NCI-H526 treated with DMSO at 0.1 percent for 48 hours (cell line): Measurements from ENCODE around the gene NHSL1.

Experiments used
- DNase-seq: peaks from one replicate; lab custom pipeline; 2025; lab: John Stamatoyannopoulos, UW

Gene NHSL1

DNA sequence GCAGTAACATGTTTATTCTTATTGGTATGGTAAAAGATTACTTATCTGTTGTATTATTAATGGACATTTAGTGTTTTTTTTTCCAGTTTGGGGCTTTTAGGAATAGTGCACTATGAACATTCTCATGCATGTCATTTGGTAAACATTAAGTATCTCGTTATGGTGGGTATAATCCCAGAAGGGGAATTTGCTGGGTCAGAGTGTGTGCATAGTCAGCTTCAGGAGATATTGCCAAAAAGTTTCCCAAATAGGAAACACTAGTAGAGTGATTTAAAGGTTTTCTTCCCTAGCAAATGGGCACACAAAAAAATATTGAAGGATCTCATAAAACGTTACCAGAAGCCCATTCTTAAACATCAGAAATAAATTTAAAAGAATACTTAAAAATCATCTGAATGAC, 25.2 kb upstream of the NHSL1 start:
- DNase-seq: no peak

- no peak for DNase-seq
These were observed 24.3 kb upstream of the NHSL1 start for GRCh38 chr6:138523347-138524210.

DNA sequence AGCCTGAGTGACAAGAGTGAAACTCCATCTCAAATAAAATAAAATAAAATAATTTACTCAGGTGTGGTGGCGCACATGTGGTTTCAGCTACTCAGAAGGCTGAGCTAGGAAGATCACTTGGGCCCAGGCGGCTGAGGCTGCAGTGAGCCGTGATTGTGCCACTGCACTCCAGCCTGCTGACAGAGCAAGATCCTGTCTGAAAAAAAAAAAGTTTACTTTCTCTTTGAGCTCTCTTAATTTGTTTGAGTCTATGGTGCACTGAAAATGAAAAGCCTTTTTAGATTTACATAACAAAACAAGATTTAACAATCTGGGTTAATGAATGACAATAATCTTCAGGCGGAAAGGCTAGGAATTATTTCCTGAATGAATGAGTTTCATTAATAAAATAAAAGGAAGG, 23.3 kb upstream of the NHSL1 start:
- DNase-seq: no peak

- no peak for DNase-seq
These were observed 22.5 kb upstream of the NHSL1 start for GRCh38 chr6:138521790-138522189.

DNA sequence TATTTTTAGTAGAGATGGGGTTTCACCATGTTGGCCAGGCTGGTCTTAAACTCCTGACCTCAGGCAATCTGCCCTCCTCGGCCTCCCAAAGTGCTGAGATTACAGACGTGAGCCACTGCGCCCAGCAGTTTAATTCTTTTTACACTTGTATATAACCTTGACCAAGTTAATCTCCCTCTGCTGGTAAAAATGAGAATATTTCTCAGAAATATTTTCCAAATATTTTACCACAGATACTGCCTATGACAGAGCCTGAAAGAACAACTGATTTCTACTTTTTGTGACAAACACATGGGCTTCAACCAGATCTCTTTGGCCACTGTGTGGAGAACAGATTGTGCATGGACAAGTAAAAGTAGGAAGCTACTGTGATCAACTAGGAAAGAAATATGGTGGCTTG, 21.2 kb upstream of the NHSL1 start:
- DNase-seq: no peak

DNA sequence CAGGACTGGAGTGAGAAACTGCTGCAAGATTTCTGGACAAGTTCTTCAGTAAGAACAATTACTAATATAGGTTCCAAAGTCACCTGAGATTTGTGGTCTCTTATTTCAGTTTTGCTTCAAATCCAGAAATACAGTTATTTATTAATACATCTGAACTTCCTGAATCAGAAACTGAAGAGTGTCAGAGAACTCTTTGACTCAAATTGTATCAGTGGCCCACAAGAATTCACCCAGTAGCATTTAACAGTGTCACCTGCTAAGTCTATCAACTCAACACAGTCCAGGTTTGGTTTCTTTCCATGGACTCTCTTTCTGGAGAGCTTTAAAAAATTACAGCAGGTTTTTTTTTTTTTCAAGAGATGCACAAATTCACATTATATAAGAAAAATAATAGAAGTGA, 18.8 kb upstream of the NHSL1 start:
- DNase-seq: no peak

DNA sequence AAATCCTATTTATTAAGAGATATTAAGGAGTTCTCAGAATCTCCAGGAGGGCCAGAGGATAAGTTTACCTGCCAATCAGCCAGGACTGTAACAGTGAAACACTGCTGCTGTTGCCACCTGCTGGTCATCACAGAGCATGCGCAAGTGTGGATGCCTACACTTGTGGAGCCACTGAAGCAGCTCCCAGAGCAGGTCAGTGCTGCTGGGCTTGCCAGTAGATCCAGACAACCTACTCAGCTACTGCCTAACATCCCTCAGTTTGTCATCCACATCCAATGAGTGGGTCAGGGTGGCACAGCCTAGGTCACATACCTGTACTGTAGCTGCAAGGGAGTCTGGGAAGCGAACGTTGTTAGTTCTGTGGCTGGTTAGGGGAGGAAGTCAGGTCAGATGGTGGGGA, 18.3 kb upstream of the NHSL1 start:
- no peak for DNase-seq

DNA sequence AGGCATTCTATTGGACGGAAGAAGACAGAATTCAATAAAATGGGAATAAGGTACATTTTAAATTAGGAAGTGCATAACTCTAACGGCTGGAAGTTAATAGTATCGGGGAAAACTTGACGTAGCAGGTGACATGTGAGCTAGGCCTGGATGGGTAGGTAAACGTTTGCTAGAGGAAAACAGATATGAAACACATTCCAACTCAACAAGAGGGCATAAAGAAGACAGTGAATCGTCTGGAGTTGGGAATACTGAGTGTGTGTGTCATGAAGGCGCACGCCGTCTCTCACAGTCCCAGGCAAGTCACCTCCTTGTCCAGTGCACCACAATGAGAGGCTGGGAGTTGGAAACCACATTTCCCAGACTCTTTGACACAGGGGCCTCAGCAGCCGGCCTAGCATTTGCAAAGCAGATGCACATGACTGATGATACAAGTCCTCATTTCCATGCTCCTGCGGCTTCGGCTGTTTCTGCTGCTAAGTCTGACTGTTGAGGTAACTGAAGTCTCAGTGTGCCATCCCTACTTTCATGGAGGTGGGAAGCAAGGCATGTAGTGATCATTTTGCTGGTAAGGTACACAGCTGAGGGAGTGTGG, 16.5 kb upstream of the NHSL1 start:
- DNase-seq: peak; percentile 58

DNA sequence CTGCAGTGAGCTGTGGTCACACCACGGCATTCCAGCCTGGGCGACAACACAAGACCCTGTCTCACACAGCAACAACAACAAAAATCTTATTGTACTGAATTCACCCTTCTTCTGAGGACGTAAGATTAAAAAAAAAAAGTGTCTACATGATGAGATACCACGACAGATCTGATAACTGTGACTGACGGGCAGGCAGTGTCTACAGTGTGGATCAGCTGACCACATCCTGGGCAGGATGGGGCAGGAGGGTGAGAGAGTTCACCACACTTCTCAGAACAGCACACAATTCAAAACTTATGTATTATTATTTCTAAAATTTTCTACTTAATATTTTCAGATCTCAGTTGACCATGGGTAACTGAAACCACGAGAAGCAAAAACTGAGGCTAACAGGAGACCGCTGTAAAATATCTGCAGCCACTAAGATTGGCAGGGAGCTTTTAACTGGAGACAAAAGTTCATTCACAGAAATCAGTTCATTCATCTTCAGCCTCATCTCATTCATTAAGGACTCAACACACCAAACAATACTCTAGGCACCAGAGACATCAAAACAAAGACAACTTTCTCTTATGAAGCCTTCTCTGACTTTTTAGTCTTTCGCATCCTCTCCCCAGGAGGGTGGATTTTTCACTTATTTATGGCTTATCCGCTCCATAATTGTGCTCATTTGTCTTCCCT, 15.7 kb upstream of the NHSL1 start:
- no peak for DNase-seq

- no peak for DNase-seq
These were observed 13.3 kb upstream of the NHSL1 start for GRCh38 chr6:138512609-138513008.

GRCh38 chr6:138510093-138510492, 10.8 kb upstream of the NHSL1 start:
- DNase-seq: no peak

DNA sequence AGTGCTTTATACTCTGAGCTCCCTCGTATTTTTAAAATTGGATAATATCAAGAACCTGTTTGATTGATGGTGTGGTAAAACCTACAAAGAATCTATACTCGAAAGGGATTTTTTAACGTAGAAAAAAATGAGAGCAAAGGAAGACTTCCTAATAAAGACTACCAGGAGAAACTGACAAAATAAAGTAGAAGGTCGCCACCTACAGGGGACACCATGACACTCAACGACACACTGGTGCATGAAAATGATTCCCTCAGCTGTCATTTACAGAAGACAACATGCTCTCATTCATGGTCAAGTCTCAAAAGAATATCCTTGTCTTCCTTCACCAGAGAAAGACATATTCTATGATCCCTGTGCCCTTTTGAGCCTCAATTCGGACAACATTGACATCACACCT, 10.1 kb upstream of the NHSL1 start:
- DNase-seq: peak; percentile 29

DNA sequence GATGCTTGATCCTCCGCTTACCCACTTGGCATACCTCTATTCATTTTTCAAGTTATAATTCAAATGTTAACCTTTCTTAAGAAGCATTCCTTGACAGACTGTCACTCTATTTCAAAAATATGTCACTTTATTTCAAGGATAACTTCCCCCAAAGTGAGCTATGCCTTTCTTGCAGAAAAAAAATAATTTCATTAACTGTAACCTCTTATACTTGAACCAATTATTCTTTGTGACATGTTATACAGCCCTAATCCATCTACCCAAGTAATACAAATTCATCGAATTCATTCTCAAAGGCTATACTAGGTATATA, 9.3 kb upstream of the NHSL1 start:
- no peak for DNase-seq

- DNase-seq: no peak
These were observed 8.8 kb upstream of the NHSL1 start for GRCh38 chr6:138507977-138508675.

DNA sequence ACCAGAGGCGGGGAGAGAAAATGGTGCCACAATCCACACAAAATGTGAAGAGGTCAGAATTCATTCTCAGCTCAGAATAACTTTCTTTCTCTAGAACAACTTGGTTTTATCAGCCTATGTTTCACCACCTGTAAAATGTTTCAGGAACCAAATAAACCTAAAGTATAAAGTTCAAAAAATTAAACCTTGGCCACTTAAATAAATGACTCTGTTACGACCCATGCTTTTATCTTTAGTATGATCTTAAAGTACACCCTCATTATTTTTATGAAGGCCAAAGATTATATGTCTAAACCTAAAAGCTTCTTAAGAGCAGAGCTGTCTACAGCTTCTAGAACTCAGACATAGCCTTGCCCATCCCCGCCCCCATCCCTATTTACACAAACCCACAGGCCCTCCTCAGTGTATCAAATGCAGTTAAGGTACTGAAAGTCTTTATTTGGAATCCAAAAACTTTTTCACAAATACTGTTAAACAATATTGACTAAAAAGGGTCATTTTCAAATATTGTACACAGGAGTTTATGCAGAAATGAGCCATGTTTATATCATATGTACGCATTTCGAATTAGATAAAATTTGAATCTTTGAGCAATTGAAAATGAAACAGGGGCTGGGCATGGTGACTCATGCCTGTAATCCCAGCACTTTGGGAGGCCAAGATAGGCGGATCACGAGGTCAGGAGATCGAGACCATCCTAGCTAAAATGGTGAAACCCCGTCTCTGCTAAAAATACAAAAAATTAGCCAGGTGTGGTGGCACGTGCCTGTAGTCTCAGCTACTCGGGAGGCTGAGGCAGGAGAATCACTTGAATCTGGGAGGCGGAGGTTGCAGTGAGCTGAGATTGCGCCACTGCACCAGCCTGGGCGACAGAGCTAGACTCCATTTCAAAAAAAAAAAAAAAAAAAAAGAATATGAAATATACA, 5.7 kb upstream of the NHSL1 start:
- no peak for DNase-seq

GRCh38 chr6:138503881-138504680, 4.8 kb upstream of the NHSL1 start:
- no peak for DNase-seq

DNA sequence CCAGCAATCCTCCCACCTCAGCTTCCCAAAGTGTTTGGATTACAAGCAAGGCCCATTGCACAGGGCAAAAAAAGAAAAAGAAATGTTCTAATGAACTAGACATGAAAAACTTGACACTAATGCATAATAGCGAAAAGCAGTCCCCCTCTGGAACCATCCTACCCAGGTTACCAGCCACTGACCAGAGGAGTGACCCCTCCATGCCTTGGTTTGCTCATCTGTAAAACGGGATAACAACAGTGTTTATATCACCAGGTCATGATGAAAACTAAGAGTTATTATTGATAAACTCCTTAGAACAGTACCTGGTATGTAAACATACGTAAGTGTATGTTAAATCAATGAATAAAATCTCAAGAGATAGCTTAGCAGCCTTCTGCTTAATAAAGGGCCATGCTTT, 3.3 kb upstream of the NHSL1 start:
- DNase-seq: no peak

DNA sequence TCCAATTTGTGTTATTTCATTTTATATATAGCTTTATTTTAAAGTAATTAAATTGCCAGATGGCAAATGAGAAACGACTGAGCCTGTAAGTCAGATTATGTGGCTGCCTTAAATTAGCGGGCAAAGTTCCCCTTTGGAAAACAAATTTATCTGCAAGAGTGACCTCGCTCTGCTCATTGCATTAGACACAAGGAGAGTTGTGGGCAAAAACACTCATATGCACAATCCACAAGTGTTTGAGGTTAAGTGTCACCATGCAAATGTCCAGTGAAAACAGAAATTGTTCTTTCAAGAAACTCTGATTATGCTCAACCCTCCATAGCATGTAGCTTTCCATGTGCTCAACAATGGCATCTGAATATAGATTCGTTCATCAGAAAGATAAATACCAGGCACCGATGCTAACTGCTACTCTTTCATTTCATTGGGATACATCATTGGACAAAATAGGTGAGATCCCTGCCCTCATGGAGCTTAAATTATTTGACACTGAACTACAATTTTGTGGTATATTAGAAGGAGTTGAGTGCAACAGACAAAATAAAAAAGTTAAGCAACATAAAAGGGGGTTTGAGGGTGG, 1.7 kb upstream of the NHSL1 start:
- no peak for DNase-seq

- no peak for DNase-seq
These were observed 861 bp upstream of the NHSL1 start for GRCh38 chr6:138500045-138500665.
